Measurements from ENCODE around the gene BTBD10.

BTBD10 gene

GRCh38 chr11:13380731-13381130 is 82.3 kb downstream of the BTBD10 start:
- Histone ChIP-seq H3K27ac (no peak overlapping the region), H3K4me3 (no peak overlapping the region)

- no peak overlapping the region for H3K27ac ChIP-seq
- H3K4me3 ChIP-seq = no peak overlapping the region
Measured at GRCh38 chr11:13378316-13378715, 84.7 kb downstream of the BTBD10 start.

- no peak overlapping the region for H3K4me3 ChIP-seq
- no peak overlapping the region for H3K27ac ChIP-seq
Measured at GRCh38 chr11:13376838-13377237, 86.2 kb downstream of the BTBD10 start.

GRCh38 chr11:13376402-13376801 is 86.6 kb downstream of the BTBD10 start:
- no peak overlapping the region for H3K27ac ChIP-seq
- H3K4me3 ChIP-seq = no peak overlapping the region

GRCh38 chr11:13375798-13376197 is 87.2 kb downstream of the BTBD10 start:
- Histone ChIP-seq H3K27ac (no peak overlapping the region), H3K4me3 (no peak overlapping the region)

GRCh38 chr11:13373216-13373615 is 89.8 kb downstream of the BTBD10 start:
- H3K27ac ChIP-seq = no peak overlapping the region

GRCh38 chr11:13368041-13368446 is 95.0 kb downstream of the BTBD10 start:
- Histone ChIP-seq H3K4me3 (no peak overlapping the region), H3K27ac (no peak overlapping the region)

More at GRCh38 chr11:13373216-13373615, 89.8 kb downstream of the BTBD10 start:
- no peak overlapping the region for H3K4me3 ChIP-seq

GRCh38 chr11:13367115-13367514 is 95.9 kb downstream of the BTBD10 start:
- no peak overlapping the region for H3K4me3 ChIP-seq
- H3K27ac ChIP-seq = no peak overlapping the region

- Histone ChIP-seq H3K27ac (no peak overlapping the region), H3K4me3 (no peak overlapping the region)
Measured at GRCh38 chr11:13366266-13367026, 96.6 kb downstream of the BTBD10 start.

GRCh38 chr11:13364388-13364787 is 98.6 kb downstream of the BTBD10 start:
- H3K4me3 ChIP-seq = no peak overlapping the region
- no peak overlapping the region for H3K27ac ChIP-seq

GRCh38 chr11:13362596-13363109 is 100.4 kb downstream of the BTBD10 start:
- Histone ChIP-seq H3K4me3 (no peak overlapping the region), H3K27ac (no peak overlapping the region)

GRCh38 chr11:13358596-13359270 is 104.3 kb downstream of the BTBD10 start:
- H3K4me3 ChIP-seq = no peak overlapping the region
- H3K27ac ChIP-seq = no peak overlapping the region

GRCh38 chr11:13357232-13357631 is 105.8 kb downstream of the BTBD10 start:
- Histone ChIP-seq H3K27ac (no peak overlapping the region), H3K4me3 (no peak overlapping the region)

- no peak overlapping the region for H3K27ac ChIP-seq
- no peak overlapping the region for H3K4me3 ChIP-seq
Measured at GRCh38 chr11:13355191-13355590, 107.8 kb downstream of the BTBD10 start.

GRCh38 chr11:13354335-13354734 is 108.7 kb downstream of the BTBD10 start:
- Histone ChIP-seq H3K27ac (no peak overlapping the region), H3K4me3 (no peak overlapping the region)

- H3K27ac ChIP-seq = no peak overlapping the region
- H3K4me3 ChIP-seq = no peak overlapping the region
Measured at GRCh38 chr11:13352711-13353110, 110.3 kb downstream of the BTBD10 start.

- Histone ChIP-seq H3K4me3 (no peak overlapping the region), H3K27ac (no peak overlapping the region)
Measured at GRCh38 chr11:13349581-13349980, 113.4 kb downstream of the BTBD10 start.

GRCh38 chr11:13349046-13349445 is 114.0 kb downstream of the BTBD10 start:
- H3K27ac ChIP-seq = no peak overlapping the region
- no peak overlapping the region for H3K4me3 ChIP-seq

GRCh38 chr11:13348305-13348704 is 114.7 kb downstream of the BTBD10 start:
- no peak overlapping the region for H3K4me3 ChIP-seq
- H3K27ac ChIP-seq = no peak overlapping the region

GRCh38 chr11:13347901-13348300 is 115.1 kb downstream of the BTBD10 start:
- Histone ChIP-seq H3K4me3 (no peak overlapping the region), H3K27ac (no peak overlapping the region)

- Histone ChIP-seq H3K4me3 (no peak overlapping the region), H3K27ac (no peak overlapping the region)
Measured at GRCh38 chr11:13346470-13346869, 116.6 kb downstream of the BTBD10 start.

Measured in skin epidermis (tissue), 12 donors.